Measurements from ENCODE around the gene AMELY.
"Not testable (repeated sequence)": the region's sequence is repeated elsewhere in the genome, so short reads cannot be mapped to it uniquely, and the experiment has no call there.

The AMELY gene, protein sequence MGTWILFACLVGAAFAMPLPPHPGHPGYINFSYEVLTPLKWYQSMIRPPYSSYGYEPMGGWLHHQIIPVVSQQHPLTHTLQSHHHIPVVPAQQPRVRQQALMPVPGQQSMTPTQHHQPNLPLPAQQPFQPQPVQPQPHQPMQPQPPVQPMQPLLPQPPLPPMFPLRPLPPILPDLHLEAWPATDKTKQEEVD

DNA sequence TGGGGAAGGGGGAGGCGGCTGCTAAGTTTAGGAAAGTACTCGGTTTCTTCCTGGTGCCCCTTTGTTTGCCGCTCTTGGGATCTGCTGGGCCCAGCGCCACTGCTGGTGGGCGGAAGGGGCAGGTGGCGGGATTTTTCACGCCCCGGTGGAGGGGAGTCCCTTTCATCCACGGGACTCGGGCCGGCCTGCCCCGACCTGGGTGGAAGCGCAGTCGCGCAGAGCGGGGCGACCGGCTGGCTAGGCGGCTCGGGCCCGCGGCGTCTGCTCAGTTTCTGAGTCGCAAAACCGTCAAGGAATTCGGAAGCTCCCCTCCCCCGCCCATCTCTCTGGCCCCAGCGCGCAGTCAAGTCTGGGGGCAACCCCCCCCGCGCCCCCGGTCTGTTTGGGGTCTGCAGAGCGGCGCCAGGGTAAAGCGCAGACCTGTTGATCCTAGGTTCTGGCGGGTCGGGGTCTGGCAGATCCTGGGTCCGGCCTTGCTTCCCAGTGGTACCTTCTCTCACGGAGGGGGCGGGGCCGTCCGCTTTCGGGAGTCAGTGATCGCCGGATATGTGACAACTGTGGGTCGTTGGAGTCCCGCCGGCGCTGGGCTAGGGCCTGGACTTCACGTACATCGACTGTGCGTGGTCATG is at the start of gene AMELY:
Gene AMELY (minus strand): TSS at position 500 of the 629 bp plus-strand sequence. CDS start 39,144 bp downstream, outside the sequence.
- DNase-seq (ENCODE audit: low read depth), result no peak

DNA sequence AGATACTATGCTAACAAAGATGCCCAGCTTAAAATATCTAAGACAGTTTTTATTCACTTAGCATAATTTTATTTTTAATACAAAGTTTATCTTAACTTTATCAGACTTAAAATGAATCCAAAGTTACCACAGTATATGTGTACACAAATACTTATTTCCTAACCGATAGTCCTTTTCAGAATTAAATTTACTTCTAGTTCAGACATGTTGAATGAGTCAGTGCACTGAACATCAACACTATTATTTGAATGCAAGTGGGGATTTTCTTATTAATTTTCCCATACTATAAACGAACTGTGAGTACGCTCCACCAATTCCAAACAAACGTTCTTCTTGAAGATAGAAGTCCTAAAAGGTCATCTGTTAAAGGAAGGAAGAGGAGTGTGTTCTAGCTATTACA is 38.4 kb upstream of the AMELY start:
- DNase-seq (ENCODE audit: low read depth), result no peak

DNA sequence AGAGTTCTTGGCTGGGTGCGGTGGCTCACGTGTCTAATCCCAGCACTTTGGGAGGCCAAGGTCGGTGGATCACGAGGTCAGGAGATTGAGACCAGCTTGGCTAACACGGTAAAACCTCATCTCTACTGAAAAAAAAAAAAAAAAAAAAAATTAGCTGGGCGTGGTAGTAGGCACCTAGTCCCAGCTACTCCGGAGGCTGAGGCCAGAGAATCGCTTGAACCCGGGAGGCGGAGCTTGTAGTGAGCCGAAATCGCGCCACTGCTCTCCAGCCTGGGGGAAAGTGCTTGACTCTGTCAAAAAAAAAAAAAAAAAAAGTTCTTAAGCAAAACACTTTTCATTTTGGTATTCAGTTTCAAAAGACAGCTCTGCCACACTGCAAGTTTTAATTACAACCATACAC is 36.8 kb upstream of the AMELY start:
- DNase-seq (ENCODE audit: low read depth), result no peak

DNA sequence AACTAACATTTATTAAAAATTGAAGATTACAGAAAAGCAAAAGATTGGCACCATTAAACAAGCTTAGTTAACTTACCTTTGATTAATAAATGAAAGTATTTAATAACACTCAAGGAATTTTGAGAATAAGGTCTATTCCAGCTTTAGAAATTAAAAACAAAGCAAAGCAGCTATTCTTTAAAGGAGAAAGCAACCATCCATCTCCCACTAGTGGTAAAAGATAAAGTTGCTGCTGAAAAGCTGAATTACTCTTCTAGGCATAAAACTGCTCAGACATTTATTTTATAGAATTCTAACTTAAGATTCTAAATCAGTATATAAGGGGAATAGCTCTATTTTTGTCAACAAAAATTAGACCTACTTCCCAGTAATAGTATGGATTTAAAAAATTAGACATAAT is 36.1 kb upstream of the AMELY start:
- no peak for DNase-seq (ENCODE audit: low read depth)

DNA sequence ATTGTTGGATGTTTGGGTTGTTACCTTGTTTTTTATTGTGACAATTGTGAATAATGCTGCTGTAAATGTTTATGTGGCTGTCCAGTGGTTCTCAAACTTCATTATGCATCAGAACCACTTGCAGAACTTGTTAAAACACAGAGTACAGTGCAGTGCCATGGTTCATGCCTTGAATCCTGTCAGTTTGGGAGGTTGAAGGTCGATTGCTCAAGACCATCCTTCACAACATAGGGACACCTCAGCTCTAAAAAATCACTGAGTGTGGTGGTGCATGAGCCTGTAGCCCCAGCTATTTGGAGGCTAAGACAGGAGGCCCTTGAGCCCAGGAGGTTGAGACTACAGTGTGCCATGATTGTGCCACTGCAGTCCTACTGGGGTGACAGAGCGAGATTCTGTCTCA is 23.9 kb upstream of the AMELY start:
- no peak for DNase-seq (ENCODE audit: low read depth)

DNA sequence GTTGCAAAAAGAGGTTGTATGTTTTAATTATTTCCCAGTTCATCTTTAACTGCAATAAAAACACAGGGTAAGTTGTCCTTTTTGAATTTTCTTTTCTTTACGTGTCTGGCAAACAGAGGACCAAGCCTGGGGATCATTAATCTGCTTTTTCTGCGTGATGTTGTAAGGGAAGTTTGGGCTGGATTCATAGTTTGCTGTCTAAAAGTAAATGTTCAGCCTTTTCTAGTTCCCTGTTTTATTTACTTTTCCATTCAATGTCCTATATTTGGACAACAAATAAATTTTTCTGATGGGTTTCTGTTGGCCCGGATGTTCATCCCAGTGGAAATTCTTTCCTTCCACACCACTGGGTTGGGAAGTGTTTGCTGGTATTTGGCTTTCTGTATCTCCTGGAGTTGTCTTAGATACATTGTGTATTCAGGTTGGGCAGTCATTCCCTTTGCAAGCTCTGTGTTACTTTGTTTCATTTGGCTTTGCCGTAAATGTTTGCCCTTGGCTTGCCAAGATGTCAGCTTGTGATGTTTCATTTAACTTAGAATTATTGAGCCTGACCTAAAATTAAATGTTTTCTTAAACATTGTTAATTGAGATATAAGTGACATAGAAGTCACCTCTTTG is 20.3 kb upstream of the AMELY start:
- DNase-seq (ENCODE audit: low read depth), result no peak

DNA sequence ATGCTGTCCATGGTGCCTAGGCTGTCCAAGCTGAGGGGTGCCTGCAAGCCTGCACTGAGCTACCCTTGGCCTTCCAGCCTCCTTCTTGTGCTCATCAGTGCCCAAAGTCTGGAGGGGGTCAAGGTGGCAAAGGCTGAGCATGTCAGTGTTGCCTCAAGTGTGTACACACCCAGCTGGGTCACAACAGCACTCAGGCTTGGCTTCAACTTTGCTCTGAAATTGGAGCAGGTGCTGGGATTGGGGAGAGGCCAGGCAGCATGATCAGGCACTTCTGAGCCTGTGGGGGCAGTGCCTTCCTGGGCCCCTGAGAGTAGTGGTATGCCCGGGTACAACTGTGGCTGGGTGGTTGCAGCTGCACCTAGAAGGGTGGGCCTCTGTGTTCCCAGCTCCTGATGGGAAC is 17.7 kb upstream of the AMELY start:
- no peak for DNase-seq (ENCODE audit: low read depth)

DNA sequence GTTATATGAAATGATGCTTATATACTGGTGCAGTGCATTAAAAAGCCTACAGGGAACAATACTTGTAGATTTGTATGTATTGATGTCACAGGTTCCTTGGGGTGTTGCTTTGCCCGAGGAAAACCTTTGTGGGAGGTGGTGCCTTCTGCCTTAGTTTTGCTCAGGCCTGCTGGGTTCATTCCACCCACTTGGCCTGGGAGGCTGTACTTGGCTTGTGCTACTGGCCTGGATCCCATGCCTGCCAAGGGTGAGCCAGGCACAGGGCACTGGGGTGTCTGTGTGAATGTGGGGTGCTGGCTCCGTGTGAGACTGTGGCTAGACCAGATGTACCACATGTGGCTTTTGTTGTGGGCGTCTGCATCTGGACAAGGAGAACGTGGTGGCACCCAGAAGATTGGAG is 16.7 kb upstream of the AMELY start:
- DNase-seq (ENCODE audit: low read depth), result no peak

DNA sequence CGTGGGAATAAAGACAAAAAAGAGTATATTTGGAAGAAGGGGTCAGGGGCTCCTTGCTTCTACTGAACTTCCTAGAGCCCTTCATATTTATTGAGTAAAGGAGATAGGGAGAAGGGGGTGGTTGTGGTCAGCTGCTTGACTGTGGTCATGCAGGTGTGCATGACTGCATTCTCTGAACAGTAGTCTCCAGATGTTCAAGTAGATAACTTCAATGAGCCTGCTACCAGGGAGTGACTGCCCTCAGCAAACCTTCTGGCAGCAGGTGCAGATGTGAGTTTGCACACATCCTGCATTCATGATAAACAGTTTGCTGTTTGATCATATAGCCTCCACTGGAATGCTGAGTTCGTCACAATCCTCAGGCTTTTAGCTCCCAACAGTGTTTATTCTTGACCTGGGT is 9.5 kb upstream of the AMELY start:
- no peak for DNase-seq (ENCODE audit: low read depth)

DNA sequence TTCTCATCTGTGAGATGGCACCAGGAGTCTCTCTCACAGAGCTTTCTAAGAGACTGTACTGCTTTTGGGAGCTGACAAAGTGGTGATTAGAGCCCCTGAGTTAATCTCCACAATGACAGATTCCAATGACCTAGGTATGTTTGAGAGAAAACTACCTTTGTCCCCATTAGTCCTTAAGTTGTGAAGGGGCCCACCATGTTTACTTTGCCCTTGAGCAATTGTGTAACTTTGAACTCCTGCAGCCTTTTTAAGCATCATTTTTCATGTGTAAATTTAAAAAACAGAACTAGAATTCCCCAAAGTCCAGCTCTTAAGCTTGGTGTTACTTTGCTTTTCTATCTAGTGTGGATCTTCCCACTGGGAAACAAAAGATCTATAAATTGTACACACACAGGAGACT is 1.8 kb upstream of the AMELY start:
- DNase-seq (ENCODE audit: low read depth), result no peak

DNA sequence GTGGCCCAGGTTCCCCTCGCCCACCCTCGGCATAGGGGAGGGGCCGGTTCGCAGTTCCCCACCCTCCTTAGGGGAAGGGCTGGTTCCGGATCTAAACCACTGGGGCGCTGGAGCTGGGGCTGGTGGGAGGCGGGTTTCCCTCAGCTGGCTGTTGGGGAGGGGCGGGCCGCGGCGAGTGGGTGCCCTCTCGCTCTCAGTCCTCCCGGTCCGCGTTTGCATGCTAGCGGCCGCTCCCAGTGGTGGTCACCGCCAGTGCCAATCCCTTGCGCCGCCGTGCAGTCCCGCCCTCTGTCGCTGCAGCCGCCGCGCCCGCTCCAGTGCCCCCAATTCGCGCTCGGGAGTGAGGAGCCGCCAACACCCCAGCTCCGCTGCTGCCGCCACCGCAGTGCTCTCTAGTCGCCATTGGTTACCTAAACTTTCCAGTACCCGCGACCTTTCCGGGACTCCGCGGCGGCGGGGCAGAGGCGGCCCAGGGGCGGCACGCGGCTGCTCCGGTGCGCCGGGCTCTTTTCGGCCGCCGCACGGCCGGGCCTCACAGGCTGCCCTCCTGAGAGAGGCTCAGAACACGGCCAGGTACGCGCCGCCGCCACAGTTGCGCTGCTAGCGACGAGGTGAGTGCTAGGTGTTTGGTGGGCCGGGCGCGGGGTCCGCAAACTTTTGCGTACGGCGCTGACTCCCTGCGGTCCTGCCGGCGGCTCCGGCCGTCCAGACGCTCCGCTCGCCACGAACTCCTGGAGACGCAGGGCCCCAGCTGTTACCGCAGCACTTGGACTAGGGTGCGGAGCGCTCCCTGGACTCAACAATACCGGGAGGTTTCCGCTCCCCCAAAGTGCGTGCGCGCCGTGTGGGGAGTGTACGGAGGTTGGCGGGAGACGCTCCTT is 940 bp downstream of the AMELY start, which contains the start of gene TBL1Y:
Gene TBL1Y (plus strand): TSS at position 326 of the 881 bp plus-strand sequence. CDS start 114,388 bp downstream, outside the sequence.
- DNase-seq (ENCODE audit: low read depth), result no peak

DNA sequence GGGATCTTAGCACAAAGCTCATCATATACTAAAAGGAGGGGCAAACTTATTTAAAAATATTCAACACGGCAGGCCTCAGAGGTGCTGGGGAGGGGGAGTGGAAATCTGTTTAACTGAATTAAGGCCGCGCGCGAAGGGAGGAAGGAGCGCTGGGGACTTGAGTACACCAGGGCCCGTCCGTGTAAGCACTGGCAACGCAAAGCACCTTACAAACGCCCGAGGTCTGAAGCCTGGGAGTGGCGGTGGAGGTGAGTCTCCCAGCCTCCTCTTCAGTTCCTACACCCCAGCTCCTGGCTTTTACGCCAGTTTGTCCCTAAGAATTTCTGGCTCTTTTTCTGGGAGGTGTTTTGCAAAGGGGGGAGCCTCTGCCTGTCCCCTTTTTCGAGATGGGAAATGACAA is 1.7 kb downstream of the AMELY start:
- DNase-seq (ENCODE audit: low read depth), result no peak

DNA sequence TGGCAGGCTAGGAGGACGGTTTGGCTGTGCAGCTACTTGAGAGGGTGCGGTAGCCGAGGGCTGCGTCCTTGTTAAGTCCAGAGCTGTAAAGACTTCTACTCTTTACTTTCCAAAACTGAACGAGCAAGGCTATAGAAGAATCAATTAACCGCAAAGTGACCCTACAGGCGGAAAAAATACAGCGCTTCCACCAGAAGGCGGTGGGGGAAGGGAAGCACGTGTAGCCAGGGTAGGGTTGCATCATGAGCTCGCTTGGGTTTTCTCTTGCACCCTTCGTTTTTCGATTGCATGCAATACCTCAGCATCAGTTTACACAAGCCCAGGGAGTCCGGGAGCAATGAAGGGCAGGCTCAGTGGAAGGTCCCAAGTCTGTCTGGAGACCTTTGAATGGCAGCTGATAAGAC is 2.4 kb downstream of the AMELY start:
- DNase-seq (ENCODE audit: low read depth), result no peak

DNA sequence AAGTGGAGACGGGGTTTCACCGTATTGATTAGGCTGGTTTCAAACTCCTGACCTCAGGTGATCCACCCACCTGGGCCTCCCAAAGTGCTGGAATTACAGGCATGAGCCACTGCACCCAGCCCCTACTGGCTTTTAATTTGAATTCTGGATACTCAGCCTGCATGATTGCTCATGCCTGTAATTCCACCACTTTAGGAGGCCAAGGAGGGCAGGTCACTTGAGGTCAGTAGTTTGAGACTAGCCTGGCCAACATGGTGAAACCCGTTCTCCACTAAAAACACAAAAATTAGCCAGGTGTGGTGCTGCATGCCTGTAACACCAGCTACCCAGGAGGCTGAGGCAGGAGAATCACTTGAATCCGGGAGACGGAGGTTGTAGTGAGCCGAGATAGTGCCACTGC is 3.5 kb downstream of the AMELY start:
- DNase-seq (ENCODE audit: low read depth), result not testable (repeated sequence)

DNA sequence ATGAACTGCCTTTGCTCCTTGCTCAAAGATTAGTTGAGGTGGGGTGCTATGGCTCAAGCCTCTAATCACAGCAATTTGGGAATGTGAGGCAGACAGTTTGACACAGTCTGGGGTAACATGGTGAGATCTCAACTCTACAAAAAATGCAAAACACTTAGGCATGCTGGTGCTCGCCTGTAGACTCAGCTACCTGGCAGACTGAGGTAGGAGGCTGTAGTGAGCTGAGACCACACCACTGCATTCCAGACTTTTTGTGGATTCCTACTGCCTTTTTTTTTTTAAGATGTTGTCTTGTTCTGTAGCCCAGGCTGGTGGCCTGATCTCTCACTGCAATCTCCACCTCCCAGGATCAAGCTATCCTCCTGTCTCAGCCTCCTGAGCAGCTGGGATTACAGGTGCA is 4.0 kb downstream of the AMELY start:
- DNase-seq (ENCODE audit: low read depth), result no peak

DNA sequence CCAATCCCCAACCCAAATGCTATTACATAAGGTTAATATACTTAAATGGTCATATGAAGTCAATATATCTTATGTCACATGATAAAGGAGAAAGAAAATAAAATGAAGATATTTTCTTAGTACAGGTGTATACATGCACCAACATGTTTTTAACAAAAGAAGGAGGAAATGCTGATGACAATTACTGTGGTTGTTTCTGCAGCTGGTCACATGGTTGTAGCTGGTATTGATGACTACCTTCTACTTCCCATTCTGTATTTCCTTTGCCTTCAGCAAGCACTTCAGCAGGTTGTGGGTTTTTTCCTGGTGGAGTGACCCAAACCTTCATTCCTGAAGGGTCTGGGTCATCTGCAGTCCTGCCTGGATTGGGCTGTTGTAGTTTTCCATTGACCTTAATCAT is 9.4 kb downstream of the AMELY start:
- not testable (repeated sequence) for DNase-seq (ENCODE audit: low read depth)

DNA sequence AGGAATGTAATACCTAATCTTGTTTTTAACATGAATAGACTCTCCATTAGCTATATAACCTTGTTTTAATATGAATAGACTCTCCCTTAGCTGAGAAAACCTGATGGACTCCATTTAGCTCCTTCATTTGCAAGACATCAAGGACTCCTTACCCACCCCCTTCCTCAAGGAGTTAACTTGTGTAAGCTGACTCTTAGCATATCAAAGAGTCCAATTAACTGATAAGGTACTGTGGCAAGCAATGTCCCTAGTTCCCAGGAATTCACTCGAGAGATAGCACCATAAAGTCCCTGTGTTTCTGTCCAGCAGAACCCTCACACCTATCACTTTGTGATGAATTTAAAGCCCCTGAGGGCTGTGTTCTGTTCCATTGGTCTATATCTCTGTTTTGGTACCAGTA is 16.3 kb downstream of the AMELY start:
- DNase-seq (ENCODE audit: low read depth), result no peak

DNA sequence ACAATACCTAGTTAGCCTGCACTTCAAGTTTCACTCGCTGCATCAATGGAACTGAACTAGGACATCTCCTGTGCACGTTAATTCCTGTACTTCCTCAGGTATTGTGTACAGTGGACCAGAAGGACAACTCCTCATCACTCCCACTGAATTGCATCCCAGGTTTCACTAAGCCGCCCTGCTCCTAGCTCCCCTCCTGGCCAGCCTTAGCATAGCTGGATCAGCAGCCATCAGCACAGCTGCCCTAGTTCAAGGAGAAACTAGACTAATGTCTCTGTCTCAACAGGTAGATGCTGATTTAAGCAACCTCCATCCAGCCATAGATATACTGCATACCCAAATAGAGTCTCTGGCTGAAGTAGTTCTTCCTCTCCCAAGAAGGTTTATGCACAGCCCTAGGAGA is 17.1 kb downstream of the AMELY start:
- DNase-seq (ENCODE audit: low read depth), result no peak

DNA sequence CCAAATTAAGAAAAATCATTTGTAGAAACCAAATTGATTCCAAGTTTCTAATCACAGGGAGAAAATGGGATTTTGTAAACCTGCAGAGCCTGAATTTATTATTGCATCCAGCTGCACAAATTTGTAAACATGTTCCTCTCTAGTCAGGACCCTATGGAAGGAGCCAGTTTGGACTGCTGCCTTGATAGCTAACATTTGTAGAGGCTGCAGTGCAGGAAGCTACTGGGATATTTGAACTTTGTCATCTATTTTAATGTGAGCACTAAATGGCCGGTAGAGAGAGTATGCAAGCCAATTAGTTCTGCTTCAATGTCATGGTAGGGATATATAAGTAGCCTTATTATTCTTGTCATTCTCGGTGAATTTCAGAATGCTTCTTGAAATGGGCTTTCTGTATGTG is 62.2 kb downstream of the AMELY start:
- no peak for DNase-seq (ENCODE audit: low read depth)

DNA sequence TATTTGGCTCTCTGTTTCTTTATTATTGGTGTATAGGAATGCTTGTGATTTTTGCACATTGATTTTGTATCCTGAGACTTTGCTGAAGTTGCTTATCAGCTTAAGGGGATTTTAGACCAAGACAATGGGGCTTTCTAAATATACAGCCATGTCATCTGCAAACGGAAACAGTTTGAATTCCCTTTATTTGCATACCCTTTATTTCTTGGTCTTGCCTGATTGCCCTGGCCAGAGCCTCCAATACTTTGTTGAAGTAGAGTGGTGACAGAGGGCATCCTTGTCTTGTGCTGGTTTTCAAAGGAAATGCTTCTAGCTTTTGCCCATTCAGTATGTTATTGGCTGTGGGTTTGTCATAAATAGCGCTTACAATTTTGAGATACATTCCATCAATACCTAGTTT is 68.9 kb downstream of the AMELY start:
- DNase-seq (ENCODE audit: low read depth), result not testable (repeated sequence)
